HepG2 (cell line): ENCODE results near the gene CHMP6. TPM values are rescaled to one million over a fixed set of nuclear protein-coding genes. Genes with fewer than 3 reads are reported as not detected.
A peak's percentile ranks its signal among the peaks of the same experiment; 100 is the strongest.

ENCODE experiments used
- FOXK1 ChIP-seq: sonication (generic); formaldehyde crosslinking; IDR thresholded peaks from 2 replicates; pipeline ENCODE4 v1.4.0; 2020; ENCODE audit warnings: low read depth, missing genetic modification reagents, borderline replicate concordance
- GABPA ChIP-seq, 2 experiments: IDR thresholded peaks; 2 replicates each; pipeline ENCODE4 v1.6.1; 2011 to 2016; ENCODE audit warnings: low read depth in 2 of 2, low read length in 1 of 2, missing biosample characterization in 1 of 2, missing genetic modification characterization in 1 of 2
- HNF1A ChIP-seq, 2 experiments: sonication (generic) in 1 of 2; formaldehyde crosslinking in 1 of 2; IDR thresholded peaks; 2 replicates each; pipeline versions ENCODE4 v1.4.0 to v1.6.1; 2016 to 2020; ENCODE audit warnings: borderline replicate concordance in 1 of 2, low read depth in 1 of 2, mild to moderate bottlenecking in 1 of 2, missing genetic modification reagents in 1 of 2
- KLF15 ChIP-seq: sonication (generic); formaldehyde crosslinking; IDR thresholded peaks from 2 replicates; pipeline ENCODE4 v1.8.1; 2023; ENCODE audit warnings: borderline replicate concordance, mild to moderate bottlenecking, inconsistent platforms, missing genetic modification reagents, mixed read lengths
- KLF6 ChIP-seq: IDR thresholded peaks from 2 replicates; pipeline ENCODE4 v1.8.0; 2016; ENCODE audit warnings: missing biosample characterization, missing genetic modification reagents
- KMT2A ChIP-seq: sonication (generic); formaldehyde crosslinking; IDR thresholded peaks from 2 replicates; pipeline ENCODE4 v1.4.0; 2020; ENCODE audit warnings: missing genetic modification reagents
- MIXL1 ChIP-seq: IDR thresholded peaks from 2 replicates; pipeline ENCODE4 v1.6.1; 2016
- NCOR1 ChIP-seq: fragments of 200-600 bp; sonication (generic); IDR thresholded peaks from 2 replicates; pipeline ENCODE4 v1.7.0; 2017; ENCODE audit warnings: antibody characterized with exemption, low read length, borderline replicate concordance
- SATB2 ChIP-seq: sonication (generic); formaldehyde crosslinking; IDR thresholded peaks from 2 replicates; pipeline ENCODE4 v1.5.0; 2020; ENCODE audit warnings: missing genetic modification reagents
- SMAD1 ChIP-seq: sonication (generic); formaldehyde crosslinking; IDR thresholded peaks from 2 replicates; pipeline ENCODE4 v1.4.0; 2020; ENCODE audit warnings: missing genetic modification reagents, low read depth, mild to moderate bottlenecking, borderline replicate concordance
- SP5 ChIP-seq: IDR thresholded peaks from 2 replicates; pipeline ENCODE4 v1.6.1; 2016; ENCODE audit warnings: low read depth, borderline replicate concordance
- TP53 ChIP-seq: sonication (generic); formaldehyde crosslinking; conservative IDR thresholded peaks from 2 replicates; pipeline ENCODE4 v1.4.0; 2020; ENCODE audit warnings: missing genetic modification reagents
- ZBED4 ChIP-seq: sonication (generic); formaldehyde crosslinking; IDR thresholded peaks from 2 replicates; pipeline ENCODE4 v1.4.0; 2020; ENCODE audit warnings: missing genetic modification reagents, borderline replicate concordance
- ZNF432 ChIP-seq: sonication (generic); formaldehyde crosslinking; IDR thresholded peaks from 2 replicates; pipeline ENCODE4 v1.5.0; 2020; ENCODE audit warnings: missing genetic modification reagents, mild to moderate bottlenecking, borderline replicate concordance
- ZNF546 ChIP-seq: sonication (generic); formaldehyde crosslinking; conservative IDR thresholded peaks from 2 replicates; pipeline ENCODE4 v1.8.1; 2023; ENCODE audit warnings: mild to moderate bottlenecking, missing genetic modification reagents
- ZNF558 ChIP-seq: sonication (generic); formaldehyde crosslinking; IDR thresholded peaks from 2 replicates; pipeline ENCODE4 v1.9.0; 2022; ENCODE audit warnings: mild to moderate bottlenecking, missing genetic modification reagents, borderline replicate concordance
- ZNF740 ChIP-seq: sonication (generic); formaldehyde crosslinking; IDR thresholded peaks from 2 replicates; pipeline ENCODE4 v1.4.0; 2020; ENCODE audit warnings: missing genetic modification reagents
- ZNF768 ChIP-seq: sonication (generic); formaldehyde crosslinking; IDR thresholded peaks from 2 replicates; pipeline ENCODE4 v1.4.0; 2020; ENCODE audit warnings: missing genetic modification reagents
- ZNF800 ChIP-seq: sonication (generic); formaldehyde crosslinking; IDR thresholded peaks from 2 replicates; pipeline ENCODE4 v1.4.0; 2020; ENCODE audit warnings: missing genetic modification reagents
- ZNF883 ChIP-seq: sonication (generic); formaldehyde crosslinking; IDR thresholded peaks from 2 replicates; pipeline ENCODE4 v1.5.1; 2020; ENCODE audit warnings: mild to moderate bottlenecking, missing genetic modification reagents; ENCODE audit errors: not compliant biosample characterization
- polyA plus RNA-seq, 8 experiments: library from polyadenylated mRNA; depleted of rRNA in 3 of 8; stranded (reverse) in 7 of 8; unstranded in 1 of 8; fragments of >200 nt; fragmentation: Illumina TruSeq in 4 of 8; extraction: Trizol in 4 of 8; gene quantifications; 2 replicates each; pipeline versions ENCODE4 v1.2.1 to v1.2.3, GENCODE V29; 2011 to 2016; ENCODE audit warnings: low read depth in 4 of 8, missing spikeins in 1 of 8, mixed read lengths in 1 of 8; ENCODE audit not compliant: insufficient read depth in 1 of 8
- total RNA-seq, 5 experiments: library from RNA; depleted of rRNA; stranded (reverse); fragments of >200 nt; fragmentation: Illumina TruSeq; extraction: Trizol; gene quantifications; 2 replicates each; pipeline ENCODE4 v1.2.3, GENCODE V29; 2016; ENCODE audit warnings: low read depth in 1 of 5

CHMP6 gene
- total and polyA plus RNA-seq, 2 of the 13 experiments (the other 11 are each of a cell fraction or from before 2014, with no cell fraction given): 11.1 to 24.2 TPM

- TF ChIP-seq SMAD1 (CRISPR knock-in tag): no peak
- 0 out of 2 replicates have a peak, but pooled peaks have one; percentile 6 for TF ChIP-seq SATB2 (CRISPR knock-in tag)
- TF ChIP-seq ZNF740 (CRISPR knock-in tag): no peak
- no peak for TF ChIP-seq KLF15
- TF ChIP-seq ZNF768 (CRISPR knock-in tag): peak; percentile 14; the same call in 1 of the 2 replicates
- TF ChIP-seq SP5 (CRISPR knock-in tag): no peak
- TF ChIP-seq GABPA (IDR thresholded peaks at IDR 0.05; ENCODE audit: low read depth, low read length): no peak
- no peak for TF ChIP-seq GABPA (CRISPR knock-in tag; IDR thresholded peaks at IDR 0.05; ENCODE audit: low read depth)
- no peak for TF ChIP-seq ZNF432 (CRISPR knock-in tag)
- no peak for TF ChIP-seq KMT2A (CRISPR knock-in tag)
- TF ChIP-seq FOXK1 (CRISPR knock-in tag): 0 out of 2 replicates have a peak, but pooled peaks have one; percentile 26
- TF ChIP-seq ZNF800 (CRISPR knock-in tag): no peak
- TF ChIP-seq MIXL1 (CRISPR knock-in tag): no peak
- TF ChIP-seq ZNF558 (CRISPR knock-in tag): 0 out of 2 replicates have a peak, but pooled peaks have one; percentile 73
- no peak for TF ChIP-seq NCOR1
- no peak for TF ChIP-seq ZNF546
- TF ChIP-seq ZBED4 (CRISPR knock-in tag): peak; percentile 64; the same call in 1 of the 2 replicates
- no peak for TF ChIP-seq ZNF883 (CRISPR knock-in tag)
- TF ChIP-seq TP53: 0 out of 2 replicates have a peak, but pooled peaks have one; percentile 31
- TF ChIP-seq KLF6 (CRISPR knock-in tag): no peak
- TF ChIP-seq HNF1A (IDR thresholded peaks at IDR 0.05; ENCODE audit: low read depth): no peak
- TF ChIP-seq HNF1A (CRISPR knock-in tag; IDR thresholded peaks at IDR 0.05; ENCODE audit: borderline replicate concordance): no peak
Observed at GRCh38 chr17:80991645-80992076, at the start of gene CHMP6 (continued).
